HG03139 (cell line): ENCODE data around the gene GPANK1.

ENCODE experiments used
- ATAC-seq: cut with Tn5 transposase; IDR thresholded peaks from one replicate; pipeline ENCODE4 v1.9.1; 2021; ENCODE audit not compliant: unreplicated experiment

Gene GPANK1

DNA sequence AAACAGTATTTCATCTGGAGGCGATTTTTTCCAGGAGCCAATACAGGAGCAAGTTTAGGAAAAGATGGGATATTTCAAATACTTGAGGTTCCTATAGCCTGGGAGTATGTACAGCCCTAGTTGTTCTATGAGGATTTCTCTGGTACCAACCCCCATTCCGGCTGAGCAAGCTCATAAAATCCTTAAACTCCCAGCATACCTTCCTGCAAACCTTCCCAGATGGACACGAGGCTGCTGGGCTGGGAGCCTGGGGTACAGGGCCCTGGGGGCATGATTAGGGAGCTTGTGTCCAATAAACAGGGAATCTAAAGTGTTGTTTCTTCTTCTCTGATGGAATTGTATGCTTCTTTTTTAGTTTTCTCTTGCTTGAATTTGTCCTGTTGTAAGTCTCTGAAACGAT lies 42.8 kb downstream of the GPANK1 start:
- no peak for ATAC-seq

DNA sequence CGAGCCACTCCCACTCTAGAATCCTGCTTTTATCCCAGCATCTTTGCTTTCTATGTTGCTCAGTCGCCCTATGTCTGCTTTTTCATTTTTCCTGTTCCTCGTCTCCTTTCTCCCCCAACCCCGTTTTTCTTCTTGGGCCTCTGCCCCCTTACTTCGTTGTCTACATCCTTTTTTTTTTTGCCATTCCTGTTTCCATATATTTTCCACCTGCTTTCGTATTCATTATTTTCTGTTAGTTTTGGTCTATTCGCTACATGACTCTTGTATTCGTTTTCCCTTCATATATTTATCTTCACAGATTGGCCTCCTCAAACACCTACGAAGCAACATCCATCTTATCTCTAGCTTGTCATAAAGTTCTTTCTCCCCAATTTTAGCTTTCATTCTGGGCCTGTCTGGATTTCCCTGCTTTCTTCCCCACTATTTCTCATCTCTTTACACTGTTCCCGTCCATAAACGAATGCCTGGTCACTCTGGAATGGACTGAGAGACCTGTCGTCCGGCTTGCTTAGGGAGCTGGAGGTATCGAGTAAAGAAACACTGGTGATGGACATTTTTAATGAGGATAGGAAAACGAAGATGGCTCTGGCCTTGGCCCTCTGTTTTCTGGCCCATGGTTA lies 43.4 kb downstream of the GPANK1 start:
- no peak for ATAC-seq

DNA sequence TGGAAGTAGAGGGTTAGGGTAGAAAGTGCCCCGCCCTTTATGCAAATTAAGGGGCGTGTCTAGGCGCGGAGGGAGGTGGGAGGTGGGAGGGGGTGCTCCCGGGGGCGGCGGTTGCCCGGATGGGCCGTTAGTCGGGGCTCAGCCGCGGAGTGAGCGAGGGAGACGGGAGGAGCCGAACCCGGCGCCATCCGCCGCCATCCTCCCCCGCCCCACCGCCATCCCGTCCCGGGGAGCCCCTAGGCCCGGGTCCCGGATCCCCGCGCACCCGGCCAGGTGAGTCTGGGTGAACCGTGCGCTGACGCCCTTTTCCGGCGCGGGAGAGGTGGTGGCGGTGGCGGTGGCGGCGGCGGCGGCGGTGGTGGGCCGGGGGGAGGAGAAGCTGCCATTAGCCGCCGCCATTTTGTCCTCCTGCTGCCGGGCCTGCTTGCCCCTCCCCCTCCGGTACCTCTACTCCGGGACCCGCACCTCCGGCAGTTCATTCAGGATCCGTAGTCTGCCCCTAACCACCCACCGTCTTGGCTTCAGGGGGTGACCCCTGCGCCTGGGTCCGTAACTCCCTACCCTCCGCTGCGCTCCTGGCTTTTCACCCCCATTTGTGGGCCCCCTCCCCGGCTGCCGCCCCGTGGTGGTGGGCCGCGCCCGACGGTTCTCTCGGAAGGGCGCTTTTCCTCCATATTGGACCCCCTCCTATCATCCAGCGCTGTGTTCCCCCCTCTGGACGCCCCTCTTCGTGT lies 44.0 kb downstream of the GPANK1 start, which contains the start of gene PRRC2A:
Gene PRRC2A, plus strand, starts transcription at position 130 of the 734 bp plus-strand sequence. CDS start 2,075 bp downstream, outside the sequence.
- peak; percentile 64 for ATAC-seq

DNA sequence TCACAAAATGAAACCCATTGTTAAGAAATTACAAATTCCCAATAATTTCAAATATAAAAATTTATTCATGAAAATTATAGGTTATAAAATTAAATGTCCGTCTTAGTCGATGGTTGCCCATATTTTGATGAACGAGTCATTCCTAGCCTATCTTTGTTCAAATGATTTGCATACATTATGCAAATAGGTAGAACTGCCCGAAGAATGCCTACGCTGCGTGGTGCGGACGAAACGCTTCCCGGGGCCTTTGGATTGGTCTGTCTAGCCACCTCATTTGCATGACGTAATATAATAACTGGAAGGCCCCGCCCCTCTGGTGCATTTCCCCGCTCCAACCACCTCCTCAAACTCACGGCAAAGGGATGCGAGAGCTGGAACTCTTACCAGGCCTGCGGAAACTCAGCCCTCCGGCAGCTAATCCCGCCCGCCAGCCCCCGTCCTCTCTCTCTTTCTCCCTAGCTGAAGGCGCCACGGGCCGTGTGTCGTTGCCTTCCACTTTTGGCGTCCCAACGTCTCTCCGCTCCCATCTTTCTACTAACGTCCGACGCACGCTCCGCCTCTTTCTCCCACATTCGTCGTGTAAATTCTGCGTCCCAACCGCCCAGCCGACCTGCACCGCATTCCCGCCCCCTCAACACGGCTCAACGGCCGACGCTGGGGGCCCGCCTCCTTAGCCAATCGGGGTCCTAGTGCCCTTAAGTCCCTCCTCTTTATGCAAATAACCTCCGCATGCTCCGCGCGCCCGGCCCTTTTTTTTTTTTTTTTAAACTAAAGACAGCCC lies 44.8 kb downstream of the GPANK1 start:
- ATAC-seq: peak; percentile 60

DNA sequence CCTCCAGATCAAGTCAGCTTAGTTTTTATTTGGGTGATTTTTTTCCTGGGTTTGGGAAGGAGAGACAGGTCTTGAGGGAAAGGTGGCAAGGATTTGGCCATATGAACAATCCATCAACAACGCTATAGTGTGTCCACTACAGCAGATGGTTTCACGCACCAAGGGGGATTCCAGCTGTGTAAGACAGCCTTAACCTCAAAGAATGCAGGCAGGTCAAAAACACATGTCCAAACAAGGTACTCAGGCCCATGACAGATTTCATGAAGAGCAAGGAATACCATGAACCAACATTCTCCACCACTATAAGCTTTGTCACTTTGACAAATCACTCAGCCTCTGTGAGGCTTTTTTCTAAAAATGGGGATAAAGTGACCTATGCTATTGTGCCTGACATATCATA lies 47.8 kb downstream of the GPANK1 start:
- no peak for ATAC-seq

DNA sequence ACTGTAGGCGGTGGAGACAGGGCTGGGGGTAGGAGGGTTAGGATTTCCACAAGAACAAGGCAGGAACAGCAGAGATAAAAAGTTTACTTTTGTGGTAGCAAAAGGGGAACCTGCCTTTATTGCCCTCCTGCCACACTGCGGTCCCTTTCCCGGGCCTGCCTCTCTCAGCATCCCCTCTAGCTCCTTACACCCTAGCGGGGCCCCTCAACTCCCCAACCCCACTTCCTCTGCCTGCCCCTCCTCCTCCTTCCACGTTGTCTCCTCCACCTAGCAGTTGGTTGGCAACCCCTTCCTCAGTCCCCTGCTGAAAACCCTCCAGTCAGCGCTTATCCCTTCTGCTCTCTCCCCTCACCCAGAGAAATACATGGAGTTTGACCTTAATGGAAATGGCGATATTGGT lies 49.0 kb downstream of the GPANK1 start:
- no peak for ATAC-seq

DNA sequence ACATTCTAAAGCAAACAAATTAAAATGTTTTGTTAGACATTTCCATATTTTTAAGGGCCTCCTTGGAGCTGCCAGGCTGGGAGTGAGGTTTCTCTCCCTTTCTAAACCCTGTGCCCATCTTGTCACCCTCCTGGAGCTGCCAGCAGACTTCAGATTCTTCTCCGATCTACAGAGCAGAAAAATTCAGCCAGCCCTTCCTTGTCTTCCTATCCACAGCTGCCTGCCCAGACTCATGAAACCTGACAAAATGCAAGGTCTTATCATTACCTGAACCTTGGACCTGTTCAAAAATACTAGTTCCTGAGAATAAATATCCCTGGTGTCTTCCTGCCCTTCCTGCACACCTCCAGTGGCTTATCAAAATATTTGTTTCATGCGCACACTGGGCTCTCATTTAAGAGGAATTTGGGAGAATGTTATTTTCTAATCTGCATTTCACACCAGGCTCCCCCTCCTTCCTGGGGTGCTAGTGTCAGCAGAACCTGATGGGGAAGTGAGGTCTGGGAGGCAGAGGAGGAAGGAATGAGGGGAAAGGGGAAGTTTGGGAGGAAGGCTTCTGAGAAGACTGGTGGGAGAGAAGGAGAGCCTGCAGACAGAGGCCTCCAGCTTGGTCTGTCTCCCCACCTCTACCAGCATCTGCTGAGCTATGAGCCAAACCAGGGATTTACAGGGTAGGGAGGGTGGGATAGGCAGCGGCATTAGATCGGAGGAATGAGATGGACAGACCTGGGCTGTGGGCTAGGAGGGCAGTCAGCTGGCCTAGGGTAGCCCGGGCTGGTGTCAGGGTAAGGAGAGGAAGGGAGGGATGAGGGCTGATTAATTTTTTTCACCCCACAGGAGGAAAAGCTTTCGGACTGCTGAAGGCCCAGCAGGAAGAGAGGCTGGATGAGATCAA lies 49.9 kb downstream of the GPANK1 start, which contains the start of gene AIF1:
Gene AIF1, plus strand, starts transcription at position 551 of the 895 bp plus-strand sequence. Its CDS starts 96 bp downstream, at position 647.
- ATAC-seq: no peak

DNA sequence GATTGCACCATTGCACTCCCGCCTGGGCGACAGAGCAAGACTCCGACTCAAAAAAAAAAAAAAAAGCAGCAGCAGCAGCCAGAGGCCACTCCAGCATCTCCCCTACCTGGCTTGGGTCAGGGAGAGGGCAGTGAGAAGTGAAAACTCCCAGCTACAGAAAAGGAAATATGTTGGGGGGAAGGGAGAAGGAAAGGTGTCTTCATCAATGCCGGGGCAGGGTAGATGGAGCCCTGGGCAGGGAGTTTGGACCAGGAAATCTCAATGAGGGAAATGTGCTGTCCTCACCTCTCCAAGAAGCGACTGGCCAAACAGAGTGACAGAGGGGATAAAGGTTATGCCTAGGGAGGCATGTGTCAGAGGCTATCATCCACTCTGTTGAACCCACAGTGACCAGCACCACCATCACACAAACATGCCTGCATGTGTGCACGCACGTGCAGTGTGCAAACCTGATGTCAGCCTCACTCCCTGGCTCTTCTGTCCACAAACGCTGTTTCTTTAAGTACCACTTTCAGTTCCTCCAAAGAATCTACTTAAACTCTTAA lies 50.6 kb downstream of the GPANK1 start:
- ATAC-seq: no peak
